Activated naive CD8-positive, alpha-beta T cell (primary cell): ENCODE measurements around the gene CEP131.

Experiments used
- H3K27ac Mint-ChIP-seq: one replicate; pipeline ENCODE4 v1.8.0; 2021; ENCODE audit warnings: mixed read lengths
- H3K27me3 Mint-ChIP-seq: one replicate; pipeline ENCODE4 v1.8.0; 2021; ENCODE audit warnings: mixed read lengths
- H3K36me3 Mint-ChIP-seq: one replicate; pipeline ENCODE4 v1.8.0; 2021; ENCODE audit warnings: mixed read lengths
- H3K4me1 Mint-ChIP-seq: one replicate; pipeline ENCODE4 v1.8.0; 2021; ENCODE audit warnings: low read depth, mixed read lengths
- H3K4me3 Mint-ChIP-seq: one replicate; pipeline ENCODE4 v1.8.0; 2021; ENCODE audit warnings: mild to moderate bottlenecking, mixed read lengths
- H3K9me3 Mint-ChIP-seq: one replicate; pipeline ENCODE4 v1.8.0; 2021; ENCODE audit warnings: low read depth, mixed read lengths

Gene CEP131

GRCh38 chr17:81187120-81187519 lies 35.6 kb downstream of the CEP131 start:
- Mint-ChIP-seq H3K4me3 (no peak overlapping the region), H3K4me1 (no peaks in the 10 kb centered on the region), H3K9me3 (no peaks in the 10 kb centered on the region), H3K27ac (no peak overlapping the region), H3K27me3 (no peaks in the 10 kb centered on the region), H3K36me3 (no peaks in the 10 kb centered on the region)

GRCh38 chr17:81186203-81186602 lies 36.6 kb downstream of the CEP131 start:
- Mint-ChIP-seq H3K4me1 (no peaks in the 10 kb centered on the region), H3K4me3 (no peak overlapping the region), H3K9me3 (no peaks in the 10 kb centered on the region), H3K27ac (no peak overlapping the region), H3K27me3 (no peaks in the 10 kb centered on the region), H3K36me3 (no peaks in the 10 kb centered on the region)

GRCh38 chr17:81184555-81184954 lies 38.2 kb downstream of the CEP131 start:
- H3K4me1 Mint-ChIP-seq: no peaks in the 10 kb centered on the region
- no peaks in the 10 kb centered on the region for H3K27me3 Mint-ChIP-seq
- H3K27ac Mint-ChIP-seq: no peak overlapping the region
- H3K4me3 Mint-ChIP-seq: no peak overlapping the region
- no peaks in the 10 kb centered on the region for H3K36me3 Mint-ChIP-seq
- no peaks in the 10 kb centered on the region for H3K9me3 Mint-ChIP-seq

GRCh38 chr17:81183807-81184206 lies 39.0 kb downstream of the CEP131 start:
- no peaks in the 10 kb centered on the region for H3K36me3 Mint-ChIP-seq
- no peak overlapping the region for H3K4me3 Mint-ChIP-seq
- H3K9me3 Mint-ChIP-seq: no peaks in the 10 kb centered on the region
- no peak overlapping the region for H3K27ac Mint-ChIP-seq
- no peaks in the 10 kb centered on the region for H3K4me1 Mint-ChIP-seq
- no peaks in the 10 kb centered on the region for H3K27me3 Mint-ChIP-seq

- no peaks in the 10 kb centered on the region for H3K27me3 Mint-ChIP-seq
- H3K9me3 Mint-ChIP-seq: no peaks in the 10 kb centered on the region
- H3K27ac Mint-ChIP-seq: no peak overlapping the region
- no peak overlapping the region for H3K4me3 Mint-ChIP-seq
- H3K4me1 Mint-ChIP-seq: no peaks in the 10 kb centered on the region
- no peaks in the 10 kb centered on the region for H3K36me3 Mint-ChIP-seq
Observed at GRCh38 chr17:81183316-81183715, 39.4 kb downstream of the CEP131 start.

- no peaks in the 10 kb centered on the region for H3K9me3 Mint-ChIP-seq
- no peak overlapping the region for H3K27ac Mint-ChIP-seq
- H3K4me3 Mint-ChIP-seq: no peak overlapping the region
- no peaks in the 10 kb centered on the region for H3K27me3 Mint-ChIP-seq
- H3K36me3 Mint-ChIP-seq: no peaks in the 10 kb centered on the region
- H3K4me1 Mint-ChIP-seq: no peaks in the 10 kb centered on the region
Observed at GRCh38 chr17:81182596-81182995, 40.2 kb downstream of the CEP131 start.

GRCh38 chr17:81181811-81182185 lies 41.0 kb downstream of the CEP131 start:
- Mint-ChIP-seq H3K9me3 (no peaks in the 10 kb centered on the region), H3K36me3 (no peaks in the 10 kb centered on the region), H3K27ac (no peak overlapping the region), H3K27me3 (no peaks in the 10 kb centered on the region), H3K4me1 (no peaks in the 10 kb centered on the region), H3K4me3 (no peak overlapping the region)

- H3K27ac Mint-ChIP-seq: no peak overlapping the region
- no peak overlapping the region for H3K4me3 Mint-ChIP-seq
- no peaks in the 10 kb centered on the region for H3K27me3 Mint-ChIP-seq
- no peaks in the 10 kb centered on the region for H3K9me3 Mint-ChIP-seq
- no peaks in the 10 kb centered on the region for H3K4me1 Mint-ChIP-seq
- H3K36me3 Mint-ChIP-seq: no peaks in the 10 kb centered on the region
Observed at GRCh38 chr17:81180836-81181810, 41.6 kb downstream of the CEP131 start.

GRCh38 chr17:81179861-81180260 lies 42.9 kb downstream of the CEP131 start:
- Mint-ChIP-seq H3K4me1 (no peaks in the 10 kb centered on the region), H3K36me3 (no peaks in the 10 kb centered on the region), H3K27me3 (no peaks in the 10 kb centered on the region), H3K4me3 (no peak overlapping the region), H3K27ac (no peak overlapping the region), H3K9me3 (no peaks in the 10 kb centered on the region)

GRCh38 chr17:81179220-81179619 lies 43.5 kb downstream of the CEP131 start:
- Mint-ChIP-seq H3K9me3 (no peaks in the 10 kb centered on the region), H3K4me1 (no peaks in the 10 kb centered on the region), H3K36me3 (no peaks in the 10 kb centered on the region), H3K27me3 (no peaks in the 10 kb centered on the region), H3K27ac (no peak overlapping the region), H3K4me3 (no peak overlapping the region)

GRCh38 chr17:81178136-81179091 lies 44.4 kb downstream of the CEP131 start:
- Mint-ChIP-seq H3K27me3 (no peaks in the 10 kb centered on the region), H3K4me1 (no peaks in the 10 kb centered on the region), H3K36me3 (no peaks in the 10 kb centered on the region), H3K27ac (no peak overlapping the region), H3K9me3 (no peaks in the 10 kb centered on the region), H3K4me3 (no peak overlapping the region)

GRCh38 chr17:81176666-81177065 lies 46.1 kb downstream of the CEP131 start:
- H3K4me1 Mint-ChIP-seq: no peaks in the 10 kb centered on the region
- H3K9me3 Mint-ChIP-seq: no peaks in the 10 kb centered on the region
- H3K27ac Mint-ChIP-seq: no peak overlapping the region
- no peak overlapping the region for H3K4me3 Mint-ChIP-seq
- H3K36me3 Mint-ChIP-seq: no peaks in the 10 kb centered on the region
- H3K27me3 Mint-ChIP-seq: no peaks in the 10 kb centered on the region

- Mint-ChIP-seq H3K4me1 (no peaks in the 10 kb centered on the region), H3K4me3 (no peak overlapping the region), H3K9me3 (no peaks in the 10 kb centered on the region), H3K27ac (no peak overlapping the region), H3K36me3 (no peaks in the 10 kb centered on the region), H3K27me3 (no peaks in the 10 kb centered on the region)
Observed at GRCh38 chr17:81173762-81174155, 49.0 kb downstream of the CEP131 start.

GRCh38 chr17:81173052-81173761 lies 49.6 kb downstream of the CEP131 start:
- Mint-ChIP-seq H3K27ac (no peak overlapping the region), H3K9me3 (no peaks in the 10 kb centered on the region), H3K4me1 (no peaks in the 10 kb centered on the region), H3K27me3 (no peaks in the 10 kb centered on the region), H3K4me3 (no peak overlapping the region), H3K36me3 (no peaks in the 10 kb centered on the region)

GRCh38 chr17:81171941-81172340 lies 50.8 kb downstream of the CEP131 start:
- H3K4me1 Mint-ChIP-seq: peaks cover 2% of the 10 kb centered on the region
- no peaks in the 10 kb centered on the region for H3K36me3 Mint-ChIP-seq
- H3K9me3 Mint-ChIP-seq: no peaks in the 10 kb centered on the region
- H3K4me3 Mint-ChIP-seq: no peak overlapping the region
- H3K27me3 Mint-ChIP-seq: no peaks in the 10 kb centered on the region
- no peak overlapping the region for H3K27ac Mint-ChIP-seq
